DND-41 (cell line): ENCODE results near the gene CLRN3.

Experiments used
- ATAC-seq: fragments of 200-7000 bp; cut with Tn5 transposase; 3 replicates; pipeline ENCODE4 v1.9.1; 2021; ENCODE audit warnings: low read depth; ENCODE audit not compliant: insufficient read depth
- DNase-seq: peaks from one replicate; pipeline ENCODE4 v3.0.0-alpha.2; 2020
- H2AFZ ChIP-seq: 2 replicates; pipeline ENCODE4 v1.6.0; 2012; ENCODE audit warnings: low read depth, low read length
- H3K27ac ChIP-seq: 2 replicates; pipeline ENCODE4 v1.5.1; 2012; ENCODE audit warnings: low read length, inconsistent platforms
- H3K27me3 ChIP-seq: fragments of 200-600 bp; sonication (generic); 2 replicates; pipeline ENCODE4 v1.6.0; 2012; ENCODE audit warnings: low read length, mild to moderate bottlenecking, inconsistent platforms; ENCODE audit not compliant: insufficient read depth, poor library complexity
- H3K36me3 ChIP-seq: 2 replicates; pipeline ENCODE4 v1.5.1; 2012; ENCODE audit warnings: low read length, inconsistent platforms; ENCODE audit not compliant: insufficient read depth
- H3K4me1 ChIP-seq: 2 replicates; pipeline ENCODE4 v1.5.1; 2012; ENCODE audit warnings: mild to moderate bottlenecking, low read length; ENCODE audit not compliant: insufficient read depth
- H3K4me2 ChIP-seq: 2 replicates; pipeline ENCODE4 v1.6.0; 2012; ENCODE audit warnings: mild to moderate bottlenecking, moderate library complexity, low read length, inconsistent platforms; ENCODE audit not compliant: insufficient read depth
- H3K4me3 ChIP-seq, 2 experiments: fragments of 200-600 bp in 1 of 2; shearing (Covaris generic) in 1 of 2; 2 replicates each; pipeline ENCODE4 v1.5.1; 2012 to 2016; ENCODE audit warnings: inconsistent platforms in 2 of 2, low read length in 2 of 2, mild to moderate bottlenecking in 2 of 2, low read depth in 1 of 2, moderate library complexity in 1 of 2
- H3K79me2 ChIP-seq: 2 replicates; pipeline ENCODE4 v1.6.0; 2012; ENCODE audit warnings: low read length, inconsistent platforms; ENCODE audit not compliant: insufficient read depth
- H3K9ac ChIP-seq: 2 replicates; pipeline ENCODE4 v1.6.0; 2012; ENCODE audit warnings: low read depth, mild to moderate bottlenecking, inconsistent platforms, low read length, moderate library complexity
- H3K9me3 ChIP-seq: 2 replicates; pipeline ENCODE4 v1.5.1; 2012; ENCODE audit warnings: low read length, moderate library complexity, mild to moderate bottlenecking, inconsistent platforms; ENCODE audit not compliant: insufficient read depth, severe bottlenecking
- H4K20me1 ChIP-seq: 2 replicates; pipeline ENCODE4 v1.6.0; 2012; ENCODE audit warnings: low read length; ENCODE audit not compliant: insufficient read depth
- EZH2 ChIP-seq: IDR thresholded peaks from 3 replicates; pipeline ENCODE4 v1.6.1; 2012; ENCODE audit warnings: borderline replicate concordance, low read depth, mild to moderate bottlenecking, moderate library complexity, low read length, inconsistent platforms; ENCODE audit not compliant: severe bottlenecking
- TF ChIP-seq, protein P1 (sequence below): IDR thresholded peaks from 2 replicates; pipeline ENCODE4 v1.5.1; 2012; ENCODE audit warnings: borderline replicate concordance, low read length, moderate library complexity, mild to moderate bottlenecking; ENCODE audit not compliant: poor library complexity, severe bottlenecking; ENCODE audit errors: extremely low read depth

The CLRN3 gene

DNA sequence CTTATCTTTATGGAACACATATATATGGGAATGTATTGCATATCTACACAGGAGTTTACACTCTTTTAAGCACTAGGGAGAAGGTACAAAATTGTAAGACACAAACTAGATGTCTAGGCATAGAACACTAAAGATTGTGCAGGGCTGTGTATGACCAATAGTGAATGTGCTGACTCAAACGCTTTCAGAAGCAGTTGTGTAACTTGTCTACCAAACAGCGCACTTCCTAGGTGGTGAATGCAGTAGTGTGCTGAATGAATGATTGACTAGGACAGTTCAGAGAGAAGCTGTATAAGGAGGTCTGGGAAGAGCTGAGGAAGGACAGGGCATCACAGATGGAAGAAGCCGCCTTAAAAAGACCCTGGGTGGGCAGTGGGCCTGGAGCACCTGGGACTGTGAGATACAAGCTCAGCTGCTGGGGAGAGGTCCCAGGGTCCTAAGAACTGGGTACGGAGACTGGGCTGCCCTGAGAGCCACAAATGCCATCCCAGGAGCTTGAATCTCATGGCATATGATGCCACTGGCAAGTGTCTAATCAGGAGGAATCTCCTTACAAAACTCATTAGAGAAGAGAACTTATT lies 14.2 kb downstream of the CLRN3 start:
- peaks cover 5% of the 10 kb centered on the region for H3K27me3 ChIP-seq
- no peak overlapping the region for H3K9ac ChIP-seq
- TF ChIP-seq, protein P1, sequence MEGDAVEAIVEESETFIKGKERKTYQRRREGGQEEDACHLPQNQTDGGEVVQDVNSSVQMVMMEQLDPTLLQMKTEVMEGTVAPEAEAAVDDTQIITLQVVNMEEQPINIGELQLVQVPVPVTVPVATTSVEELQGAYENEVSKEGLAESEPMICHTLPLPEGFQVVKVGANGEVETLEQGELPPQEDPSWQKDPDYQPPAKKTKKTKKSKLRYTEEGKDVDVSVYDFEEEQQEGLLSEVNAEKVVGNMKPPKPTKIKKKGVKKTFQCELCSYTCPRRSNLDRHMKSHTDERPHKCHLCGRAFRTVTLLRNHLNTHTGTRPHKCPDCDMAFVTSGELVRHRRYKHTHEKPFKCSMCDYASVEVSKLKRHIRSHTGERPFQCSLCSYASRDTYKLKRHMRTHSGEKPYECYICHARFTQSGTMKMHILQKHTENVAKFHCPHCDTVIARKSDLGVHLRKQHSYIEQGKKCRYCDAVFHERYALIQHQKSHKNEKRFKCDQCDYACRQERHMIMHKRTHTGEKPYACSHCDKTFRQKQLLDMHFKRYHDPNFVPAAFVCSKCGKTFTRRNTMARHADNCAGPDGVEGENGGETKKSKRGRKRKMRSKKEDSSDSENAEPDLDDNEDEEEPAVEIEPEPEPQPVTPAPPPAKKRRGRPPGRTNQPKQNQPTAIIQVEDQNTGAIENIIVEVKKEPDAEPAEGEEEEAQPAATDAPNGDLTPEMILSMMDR, result no peak
- no peak for TF ChIP-seq EZH2
- H3K4me1 ChIP-seq, result peaks cover 12% of the 10 kb centered on the region
- no peaks in the 10 kb centered on the region for H4K20me1 ChIP-seq
- H3K27ac ChIP-seq, result no peak overlapping the region
- ATAC-seq (no peak), DNase-seq (no peak)
- H3K4me3 ChIP-seq, result no peak overlapping the region
- H3K79me2 ChIP-seq, result no peaks in the 10 kb centered on the region
- H3K36me3 ChIP-seq, result no peaks in the 10 kb centered on the region
- H3K9me3 ChIP-seq, result no peaks in the 10 kb centered on the region
- no peak overlapping the region for H2AFZ ChIP-seq
- H3K4me2 ChIP-seq, result no peak overlapping the region

DNA sequence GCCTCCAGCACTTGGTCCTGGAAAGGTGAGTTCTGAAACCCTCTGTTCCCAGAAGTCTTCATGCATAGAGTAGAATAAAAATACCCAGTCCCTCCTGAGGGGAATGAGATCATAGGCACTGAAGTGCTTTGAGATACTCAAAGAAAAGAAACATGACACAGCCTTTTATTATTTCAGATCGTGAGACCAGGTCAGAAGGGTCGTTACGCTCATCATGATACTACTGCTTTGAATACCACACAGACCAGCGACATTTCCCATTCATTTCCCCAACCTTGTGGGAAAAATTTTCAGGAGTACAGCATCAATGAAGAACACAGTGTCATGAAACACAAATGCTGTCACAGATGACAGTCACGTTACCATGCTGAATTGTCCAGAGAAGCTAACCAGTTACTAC lies 15.0 kb downstream of the CLRN3 start:
- Histone ChIP-seq H3K27me3 (peaks cover 5% of the 10 kb centered on the region), H2AFZ (no peak overlapping the region), H3K4me3 (no peak overlapping the region), H3K79me2 (no peaks in the 10 kb centered on the region), H3K4me2 (no peak overlapping the region), H3K9ac (no peak overlapping the region), H3K27ac (no peak overlapping the region), H3K9me3 (no peaks in the 10 kb centered on the region), H4K20me1 (no peaks in the 10 kb centered on the region), H3K4me1 (peaks cover 12% of the 10 kb centered on the region), H3K36me3 (no peaks in the 10 kb centered on the region)
- no peak for TF ChIP-seq EZH2
- TF ChIP-seq, protein P1, result no peak
- ATAC-seq (no peak), DNase-seq (no peak)

DNA sequence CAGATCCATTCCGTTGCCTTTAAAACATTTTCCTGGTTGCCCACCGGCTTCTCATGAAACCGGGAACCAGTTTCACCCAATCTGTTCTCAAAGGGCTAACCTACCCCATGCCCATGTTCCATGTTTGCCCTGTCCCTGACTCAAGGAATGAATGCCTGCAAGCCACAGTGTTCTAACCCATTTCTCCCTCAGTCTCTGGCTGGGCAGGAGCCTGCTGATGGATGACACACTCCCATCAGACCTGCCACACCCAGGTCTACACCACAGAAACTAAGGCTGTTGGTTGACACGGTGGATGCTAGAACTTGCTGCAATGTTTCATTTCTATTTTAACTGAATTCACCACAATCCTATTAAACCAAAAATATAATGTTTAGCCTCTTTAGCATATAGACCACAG lies 15.6 kb downstream of the CLRN3 start:
- Histone ChIP-seq H3K79me2 (no peaks in the 10 kb centered on the region), H3K27ac (no peak overlapping the region), H3K9ac (no peak overlapping the region), H3K4me1 (peaks cover 12% of the 10 kb centered on the region), H3K4me3 (no peak overlapping the region), H3K4me2 (no peak overlapping the region), H4K20me1 (no peaks in the 10 kb centered on the region), H2AFZ (no peak overlapping the region), H3K9me3 (no peaks in the 10 kb centered on the region), H3K27me3 (peaks cover 5% of the 10 kb centered on the region), H3K36me3 (no peaks in the 10 kb centered on the region)
- ATAC-seq (no peak), DNase-seq (no peak)
- TF ChIP-seq, protein P1, result no peak
- no peak for TF ChIP-seq EZH2

DNA sequence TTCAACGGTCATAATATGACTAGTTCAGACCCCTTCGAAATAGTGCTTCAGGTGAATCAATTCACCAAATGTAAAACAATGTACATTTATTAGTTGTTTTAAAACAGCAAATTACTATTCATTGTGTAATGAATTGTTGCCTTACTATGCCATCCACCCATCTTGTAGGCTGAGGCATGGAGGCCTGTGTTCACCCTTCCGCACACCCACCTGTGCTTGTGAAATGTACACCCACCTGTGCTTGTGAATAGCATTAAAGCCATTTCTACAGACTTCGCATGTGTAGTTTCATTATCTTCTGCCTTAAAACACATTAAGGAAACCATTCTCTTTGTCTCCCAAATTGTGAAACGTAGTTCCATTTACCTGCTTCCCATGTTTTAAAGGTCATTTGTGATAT lies 16.8 kb downstream of the CLRN3 start:
- Histone ChIP-seq H3K36me3 (no peaks in the 10 kb centered on the region), H3K4me2 (no peak overlapping the region), H3K4me1 (peaks cover 8% of the 10 kb centered on the region), H3K9me3 (no peaks in the 10 kb centered on the region), H3K9ac (no peak overlapping the region), H2AFZ (no peak overlapping the region), H4K20me1 (no peaks in the 10 kb centered on the region), H3K79me2 (no peaks in the 10 kb centered on the region), H3K4me3 (no peak overlapping the region), H3K27me3 (peaks cover 5% of the 10 kb centered on the region), H3K27ac (no peak overlapping the region)
- ATAC-seq (no peak), DNase-seq (no peak)
- TF ChIP-seq EZH2, result no peak
- TF ChIP-seq, protein P1, result no peak
